GM12873 (cell line): ENCODE results near the gene PEX7.

Experiments
- TF ChIP-seq, protein P1 (sequence below): IDR thresholded peaks from 2 replicates; pipeline ENCODE4 v1.5.1; 2012; ENCODE audit warnings: low read depth, mild to moderate bottlenecking, moderate library complexity, low read length, control low read depth; ENCODE audit not compliant: insufficient read depth; ENCODE audit errors: missing control alignments

Gene PEX7

DNA sequence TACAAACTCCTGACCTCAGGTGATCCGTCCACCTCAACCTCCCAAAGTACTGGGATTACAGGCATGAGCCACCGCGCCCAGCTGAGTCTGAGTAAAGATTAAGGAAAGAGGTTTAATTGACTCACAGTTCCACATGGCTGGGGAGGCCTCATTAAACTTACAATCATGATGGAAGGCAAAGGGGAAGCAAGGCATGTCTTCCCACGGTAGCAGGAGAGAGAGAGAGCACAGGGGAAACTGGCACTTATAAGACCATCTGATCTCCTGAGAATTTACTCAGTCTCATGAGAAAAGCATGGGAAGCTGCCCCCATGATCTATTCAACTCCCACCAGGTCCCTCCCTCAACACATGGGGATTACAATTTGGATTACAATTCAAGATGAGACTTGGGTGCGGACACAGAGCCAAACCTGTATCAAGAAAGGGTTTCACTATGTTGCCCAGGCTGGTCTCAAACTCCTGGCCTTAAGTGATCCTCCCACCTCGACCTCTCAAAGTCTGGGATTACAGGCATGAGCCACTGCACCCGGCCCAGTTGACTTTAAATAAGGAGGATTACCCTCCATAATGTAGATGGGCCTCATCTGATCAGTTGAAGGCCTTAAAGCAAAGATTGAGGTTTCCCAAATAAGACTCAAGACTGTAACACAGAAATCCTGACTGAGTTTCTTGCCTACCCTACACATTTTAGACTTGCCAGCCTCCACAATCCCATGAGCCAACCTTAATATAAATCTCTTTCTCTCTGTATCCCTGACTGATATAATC is 13.1 kb upstream of the PEX7 start:
- TF ChIP-seq, protein P1, sequence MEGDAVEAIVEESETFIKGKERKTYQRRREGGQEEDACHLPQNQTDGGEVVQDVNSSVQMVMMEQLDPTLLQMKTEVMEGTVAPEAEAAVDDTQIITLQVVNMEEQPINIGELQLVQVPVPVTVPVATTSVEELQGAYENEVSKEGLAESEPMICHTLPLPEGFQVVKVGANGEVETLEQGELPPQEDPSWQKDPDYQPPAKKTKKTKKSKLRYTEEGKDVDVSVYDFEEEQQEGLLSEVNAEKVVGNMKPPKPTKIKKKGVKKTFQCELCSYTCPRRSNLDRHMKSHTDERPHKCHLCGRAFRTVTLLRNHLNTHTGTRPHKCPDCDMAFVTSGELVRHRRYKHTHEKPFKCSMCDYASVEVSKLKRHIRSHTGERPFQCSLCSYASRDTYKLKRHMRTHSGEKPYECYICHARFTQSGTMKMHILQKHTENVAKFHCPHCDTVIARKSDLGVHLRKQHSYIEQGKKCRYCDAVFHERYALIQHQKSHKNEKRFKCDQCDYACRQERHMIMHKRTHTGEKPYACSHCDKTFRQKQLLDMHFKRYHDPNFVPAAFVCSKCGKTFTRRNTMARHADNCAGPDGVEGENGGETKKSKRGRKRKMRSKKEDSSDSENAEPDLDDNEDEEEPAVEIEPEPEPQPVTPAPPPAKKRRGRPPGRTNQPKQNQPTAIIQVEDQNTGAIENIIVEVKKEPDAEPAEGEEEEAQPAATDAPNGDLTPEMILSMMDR, result no peak

- TF ChIP-seq, protein P1, result no peak
These were observed 11.1 kb upstream of the PEX7 start for GRCh38 chr6:136811272-136811671.

DNA sequence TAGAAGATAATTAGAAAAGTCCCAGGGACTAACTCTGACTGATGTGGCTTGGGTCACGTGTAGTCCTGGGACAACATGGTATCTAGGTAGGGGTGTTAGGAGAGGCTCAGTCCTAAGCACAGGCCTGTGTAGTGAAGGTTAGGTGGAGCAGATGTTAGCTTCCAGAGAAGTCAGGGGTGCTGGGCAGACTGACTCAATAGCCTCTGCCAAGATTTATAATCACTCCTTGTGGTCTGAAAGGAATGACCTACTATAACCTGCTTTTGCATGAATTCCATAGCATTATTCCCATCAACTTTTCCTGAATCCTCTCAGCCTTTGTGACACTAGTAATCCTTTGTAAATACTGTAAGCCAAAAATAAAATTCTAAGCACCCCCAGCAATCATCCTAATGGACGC is 10.2 kb upstream of the PEX7 start:
- TF ChIP-seq, protein P1, result no peak

GRCh38 chr6:136816656-136817055 is 5.7 kb upstream of the PEX7 start:
- TF ChIP-seq, protein P1, result no peak

DNA sequence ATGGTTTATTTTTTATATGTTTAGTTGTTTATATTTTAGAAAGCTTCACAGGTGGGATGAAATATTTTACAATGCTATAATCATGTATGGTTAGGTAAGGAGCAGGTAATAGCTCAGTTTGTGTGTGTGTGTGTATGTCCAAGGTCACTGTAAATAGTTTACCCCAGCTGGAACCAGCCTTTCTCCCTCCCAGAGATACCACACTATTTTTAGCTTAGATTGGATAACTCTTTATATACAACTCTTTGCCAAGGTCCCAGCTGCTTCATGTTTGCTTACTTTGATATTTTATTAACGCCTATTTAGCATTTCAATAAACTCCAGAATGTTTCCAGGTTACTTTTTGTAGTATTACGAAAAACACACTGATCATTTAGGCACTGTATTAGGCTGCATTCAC is 1.8 kb upstream of the PEX7 start:
- TF ChIP-seq, protein P1, result no peak

DNA sequence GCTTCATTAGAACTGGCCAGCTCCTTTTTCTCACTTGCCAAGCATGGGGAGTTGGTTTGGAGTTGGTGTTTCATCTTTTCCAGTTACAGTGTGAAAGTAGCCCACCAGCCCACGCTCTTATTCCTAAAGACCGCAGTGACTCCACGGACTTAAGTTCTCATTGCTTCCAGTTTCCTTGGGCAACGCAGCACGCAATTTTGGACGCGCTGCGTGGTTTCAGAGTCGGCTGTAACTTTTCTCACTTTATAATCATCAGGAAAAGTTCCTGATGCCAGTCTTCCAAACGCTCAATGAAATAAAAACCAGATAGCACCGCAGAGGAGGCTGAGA is 381 bp upstream of the PEX7 start:
- TF ChIP-seq, protein P1, result no peak

DNA sequence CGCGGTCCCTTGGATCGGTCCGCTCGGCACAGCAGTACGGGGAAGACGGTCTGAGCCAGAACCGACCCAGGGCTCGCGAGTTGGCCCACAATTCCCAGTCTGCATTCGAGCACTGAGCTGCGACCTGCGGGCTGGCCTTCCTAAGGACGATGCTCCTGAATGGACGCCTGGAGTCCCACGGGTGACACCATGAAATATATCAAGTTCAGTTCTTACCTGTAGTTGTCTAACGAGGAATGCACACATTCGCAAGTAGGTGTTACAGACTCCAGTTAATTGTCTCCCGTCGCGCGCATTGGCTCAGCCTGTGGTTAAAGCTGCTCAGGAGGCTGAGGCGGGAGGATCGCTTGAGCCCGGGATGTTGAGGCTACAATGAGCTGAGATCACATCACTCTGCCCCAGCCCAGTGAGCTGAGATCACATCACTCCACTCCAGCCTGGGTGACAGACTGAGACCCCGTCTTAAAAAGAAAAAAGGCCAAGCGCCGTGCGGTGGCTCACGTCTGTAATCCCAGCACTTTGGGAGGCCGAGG is 802 bp downstream of the PEX7 start:
- TF ChIP-seq, protein P1, result no peak
